PC-9 (cell line): ENCODE measurements around the gene NUTM2F. TPM values are rescaled to one million over a fixed set of nuclear protein-coding genes. Genes with fewer than 3 reads are reported as not detected.

Source experiments
- BruUV-seq: library from RNA; stranded (reverse); fragments of 400-500 nt; replicated peaks from 2 replicates; lab custom pipeline; 2021; lab: Mats Ljungman, UMichigan
- CTCF ChIA-PET: fragments of 300-600 bp; sonication (Branson Sonifier 250); formaldehyde crosslinking; loops from one replicate; lab custom pipeline; 2022; ENCODE audit warnings: antibody characterized with exemption; lab: Charles Lee
- POLR2A ChIA-PET: fragments of 300-600 bp; sonication (Branson Sonifier 250); formaldehyde crosslinking; loops from one replicate; lab custom pipeline; 2022; ENCODE audit warnings: antibody characterized with exemption; ENCODE audit not compliant: unreplicated experiment; lab: Charles Lee
- DNase-seq, 2 experiments: peaks; one replicate each; pipeline versions ENCODE4 v3.0.0 to v3.0.0-alpha.2; 2015 to 2022; ENCODE audit warnings: mixed read lengths in 1 of 2
- H2AFZ ChIP-seq: fragments of 200-600 bp; sonication (generic); 2 replicates; pipeline ENCODE4 v1.8.1; 2017; ENCODE audit warnings: antibody characterized with exemption
- H3F3A ChIP-seq: fragments of 200-600 bp; sonication (generic); 2 replicates; pipeline ENCODE4 v1.8.1; 2017; ENCODE audit warnings: antibody characterized with exemption, mild to moderate bottlenecking, low read depth; ENCODE audit not compliant: insufficient read depth
- H3K27ac ChIP-seq: fragments of 200-600 bp; sonication (generic); 2 replicates; pipeline ENCODE4 v1.6.1; 2016; ENCODE audit warnings: mixed run types
- H3K27me3 ChIP-seq: fragments of 200-600 bp; sonication (generic); 2 replicates; pipeline ENCODE4 v1.6.1; 2016; ENCODE audit warnings: low read depth, mixed run types; ENCODE audit not compliant: insufficient read depth
- H3K36me3 ChIP-seq: fragments of 200-600 bp; sonication (generic); 2 replicates; pipeline ENCODE4 v1.6.1; 2016; ENCODE audit warnings: low read depth, mixed run types
- H3K4me1 ChIP-seq: fragments of 200-600 bp; sonication (generic); replicated peaks from 2 replicates; pipeline ENCODE4 v1.6.1; 2016; ENCODE audit warnings: mixed run types; ENCODE audit not compliant: insufficient read depth
- H3K4me2 ChIP-seq: fragments of 200-600 bp; sonication (generic); 2 replicates; pipeline ENCODE4 v1.6.1; 2017; ENCODE audit warnings: mixed run types
- H3K4me3 ChIP-seq: fragments of 200-600 bp; sonication (generic); 2 replicates; pipeline ENCODE4 v1.6.1; 2016; ENCODE audit warnings: mixed run types
- H3K79me2 ChIP-seq: fragments of 200-600 bp; sonication (generic); 2 replicates; pipeline ENCODE4 v1.6.1; 2017; ENCODE audit warnings: low read depth, mixed run types
- H3K9me2 ChIP-seq: fragments of 200-600 bp; sonication (generic); 2 replicates; pipeline ENCODE4 v1.8.1; 2017; ENCODE audit warnings: mild to moderate bottlenecking; ENCODE audit not compliant: insufficient read depth
- H3K9me3 ChIP-seq: fragments of 200-600 bp; sonication (generic); 2 replicates; pipeline ENCODE4 v1.8.1; 2016; ENCODE audit warnings: low read depth; ENCODE audit not compliant: insufficient read depth
- H4K20me1 ChIP-seq: fragments of 200-600 bp; sonication (generic); 2 replicates; pipeline ENCODE4 v1.8.1; 2017; ENCODE audit not compliant: insufficient read depth
- CTCF ChIP-seq: fragments of 200-600 bp; sonication (generic); conservative IDR thresholded peaks from 2 replicates; pipeline ENCODE4 v1.6.1; 2017; ENCODE audit warnings: mixed run types, antibody characterized with exemption, mild to moderate bottlenecking, moderate library complexity
- EZH2 ChIP-seq: fragments of 200-600 bp; sonication (generic); IDR thresholded peaks from 2 replicates; pipeline ENCODE4 v1.8.0; 2017; ENCODE audit warnings: antibody characterized with exemption, low read depth
- intact Hi-C: fragments of 100-400 bp; cut with micrococcal nuclease; formaldehyde crosslinking; loops from one replicate; pipeline ENCODE4 v1.10.0; 2022; ENCODE audit not compliant: unreplicated experiment
- total RNA-seq: library from RNA; stranded (reverse); gene quantifications from 2 replicates; pipeline ENCODE4 v1.2.3, GENCODE V29; 2021

The NUTM2F gene
- total RNA-seq, 1 experiment from 2014 or later: not detected

- no TSS peak for BruUV-seq
Observed at GRCh38 chr9:94270009-94270408, 58.4 kb downstream of the NUTM2F start.

GRCh38 chr9:94269264-94269663 lies 59.2 kb downstream of the NUTM2F start:
- no TSS peak for BruUV-seq
- CTCF ChIA-PET: no interaction called here
- Histone ChIP-seq H3K36me3 (no peaks in the 10 kb centered on the region), H2AFZ (no peak overlapping the region), H3K4me1 (no peaks in the 10 kb centered on the region), H3K4me2 (no peak overlapping the region), H3K4me3 (no peak overlapping the region), H3K27ac (no peak overlapping the region), H3K79me2 (peaks cover 9% of the 10 kb centered on the region; the same call in 1 of the 2 replicates), H4K20me1 (no peaks in the 10 kb centered on the region), H3K27me3 (no peaks in the 10 kb centered on the region), H3K9me3 (no peaks in the 10 kb centered on the region), H3F3A (no peaks in the 10 kb centered on the region), H3K9me2 (no peaks in the 10 kb centered on the region)
- TF ChIP-seq EZH2 (no peak), CTCF (no peak)
- no peak for DNase-seq
- POLR2A ChIA-PET: interaction anchor here (0.5 to 0.6 kb wide), 2 partner anchors 9 to 902 kb away, joined by 3 read pairs; no protein-coding TSS in a partner anchor
- intact Hi-C loops: no loop called here

More at GRCh38 chr9:94270009-94270408, 58.4 kb downstream of the NUTM2F start:
- no peak overlapping the region for H3K27ac ChIP-seq
- POLR2A ChIA-PET: no interaction called here
- H2AFZ ChIP-seq: no peak overlapping the region
- H3K27me3 ChIP-seq: no peaks in the 10 kb centered on the region
- H3K4me3 ChIP-seq: no peak overlapping the region
- no peaks in the 10 kb centered on the region for H4K20me1 ChIP-seq
- TF ChIP-seq EZH2 (no peak), CTCF (no peak)
- peaks cover 7% of the 10 kb centered on the region; the same call in 1 of the 2 replicates for H3K79me2 ChIP-seq
- no peaks in the 10 kb centered on the region for H3K4me1 ChIP-seq
- no peaks in the 10 kb centered on the region for H3K9me2 ChIP-seq
- CTCF ChIA-PET: no interaction called here
- intact Hi-C loops: no loop called here
- no peak for DNase-seq
- no peak overlapping the region for H3K4me2 ChIP-seq
- H3K9me3 ChIP-seq: no peaks in the 10 kb centered on the region
- no peaks in the 10 kb centered on the region for H3K36me3 ChIP-seq
- H3F3A ChIP-seq: no peaks in the 10 kb centered on the region

Other genes starting within 250 kb of the NUTM2F start
- 6.5 and 7.4 TPM in 2 replicates for gene PTPDC1, start 244.2 kb downstream of the NUTM2F start, total RNA-seq
- 8.5 and 11.3 TPM in 2 replicates for gene ZNF169, start 69.3 kb downstream of the NUTM2F start, total RNA-seq
- gene PCAT7, start 226.4 kb upstream of the NUTM2F start, total RNA-seq: 3.8 and 3.9 TPM in 2 replicates